T-helper 1 cell treated with Interleukin-12 subunit alpha and Interleukin-12 subunit beta and Interleukin-4 antibody, amounts not matched to agents 30 ng/mL and 1 ng/mL, for 36 hours (primary cell): ENCODE measurements around the gene RASSF4. TPM values are rescaled to one million over a fixed set of nuclear protein-coding genes. Genes with fewer than 3 reads are reported as not detected.

Source experiments
- intact Hi-C: fragments of 100-400 bp; cut with micrococcal nuclease; formaldehyde crosslinking; loops from one replicate; pipeline ENCODE4 v1.15.1; 2024
- total RNA-seq: library from RNA; stranded (reverse); gene quantifications from 2 replicates; pipeline ENCODE4 v1.2.3, GENCODE V29; 2022

RASSF4 gene
- total RNA-seq, 1 donor from 2014 or later, result 3.3 TPM

- intact Hi-C loops, result no loop called here
Observed at GRCh38 chr10:44961931-44962750, 2.5 kb downstream of the RASSF4 start.

GRCh38 chr10:44962870-44963738, 3.5 kb downstream of the RASSF4 start:
- intact Hi-C loops, result no loop called here

- intact Hi-C loops, result no loop called here
Observed at GRCh38 chr10:44963772-44964633, 4.4 kb downstream of the RASSF4 start.

GRCh38 chr10:44965104-44965503, 5.5 kb downstream of the RASSF4 start:
- intact Hi-C loops, result no loop called here

- intact Hi-C loops, result no loop called here
Observed at GRCh38 chr10:44965651-44966097, 6.1 kb downstream of the RASSF4 start.

- intact Hi-C loops, result no loop called here
Observed at GRCh38 chr10:44966129-44966815, 6.7 kb downstream of the RASSF4 start.

GRCh38 chr10:44966816-44967509, 7.4 kb downstream of the RASSF4 start:
- intact Hi-C loops, result loop anchor here (1.0 kb wide), 1 partner anchor 8 kb away; no protein-coding TSS in a partner anchor

- intact Hi-C loops, result loop anchor here (1.0 kb wide), 3 partner anchors 8 to 11 kb away; partner anchors contain the start of genes DEPP1 and RASSF4
Observed at GRCh38 chr10:44967616-44968015, 8.0 kb downstream of the RASSF4 start.

GRCh38 chr10:44968091-44968490, 8.5 kb downstream of the RASSF4 start:
- intact Hi-C loops, result loop anchor here (1.0 kb wide), 2 partner anchors 9 to 10 kb away; partner anchors contain the start of genes DEPP1 and RASSF4

GRCh38 chr10:44968500-44969400, 9.1 kb downstream of the RASSF4 start:
- intact Hi-C loops, result loop anchor here (1.0 kb wide), 2 partner anchors 9 to 10 kb away; partner anchors contain the start of genes DEPP1 and RASSF4

GRCh38 chr10:44969854-44970253, 10.3 kb downstream of the RASSF4 start:
- intact Hi-C loops, result no loop called here

GRCh38 chr10:44970812-44971395, 11.3 kb downstream of the RASSF4 start:
- intact Hi-C loops, result no loop called here

- intact Hi-C loops, result no loop called here
Observed at GRCh38 chr10:44971434-44971833, 11.8 kb downstream of the RASSF4 start.

GRCh38 chr10:44971935-44972757, 12.5 kb downstream of the RASSF4 start:
- intact Hi-C loops, result no loop called here

GRCh38 chr10:44972874-44973306, 13.3 kb downstream of the RASSF4 start:
- intact Hi-C loops, result no loop called here

GRCh38 chr10:44973323-44974081, 13.9 kb downstream of the RASSF4 start:
- intact Hi-C loops, result loop anchor here (1.0 to 2.0 kb wide), 2 partner anchors 95 to 108 kb away; no protein-coding TSS in a partner anchor
